ENCODE data around the gene PLEKHG5. TPM values are rescaled to one million over a fixed set of nuclear protein-coding genes. Genes with fewer than 3 reads are reported as not detected.

PLEKHG5 gene
- total RNA-seq, 1 experiment from 2014 or later: 4.9 TPM

GRCh38 chr1:6512245-6512907 lies 20.9 kb upstream of the PLEKHG5 start:
- in situ Hi-C loops (cut with HindIII; ENCODE audit: low pct_unique_long_range_greater_than_20kb, low sequenced_read_pairs): no loop called here
- DNase-seq (ENCODE audit: low read depth): no peak

GRCh38 chr1:6511561-6512244 lies 20.2 kb upstream of the PLEKHG5 start:
- in situ Hi-C loops (cut with HindIII; ENCODE audit: low pct_unique_long_range_greater_than_20kb, low sequenced_read_pairs): no loop called here
- no peak for DNase-seq (ENCODE audit: low read depth)

GRCh38 chr1:6511056-6511455 lies 19.6 kb upstream of the PLEKHG5 start:
- in situ Hi-C loops (cut with HindIII; ENCODE audit: low pct_unique_long_range_greater_than_20kb, low sequenced_read_pairs): no loop called here
- no peak for DNase-seq (ENCODE audit: low read depth)

GRCh38 chr1:6510493-6510892 lies 19.0 kb upstream of the PLEKHG5 start:
- in situ Hi-C loops (cut with HindIII; ENCODE audit: low pct_unique_long_range_greater_than_20kb, low sequenced_read_pairs): no loop called here
- DNase-seq (ENCODE audit: low read depth): no peak

GRCh38 chr1:6509919-6510291 lies 18.4 kb upstream of the PLEKHG5 start:
- in situ Hi-C loops (cut with HindIII; ENCODE audit: low pct_unique_long_range_greater_than_20kb, low sequenced_read_pairs): no loop called here
- no peak for DNase-seq (ENCODE audit: low read depth)

- in situ Hi-C loops (cut with HindIII; ENCODE audit: low pct_unique_long_range_greater_than_20kb, low sequenced_read_pairs): no loop called here
- DNase-seq (ENCODE audit: low read depth): no peak
These were observed 17.9 kb upstream of the PLEKHG5 start for GRCh38 chr1:6509220-6509918.

- in situ Hi-C loops (cut with HindIII; ENCODE audit: low pct_unique_long_range_greater_than_20kb, low sequenced_read_pairs): no loop called here
- DNase-seq (ENCODE audit: low read depth): no peak
These were observed 17.3 kb upstream of the PLEKHG5 start for GRCh38 chr1:6508816-6509189.

GRCh38 chr1:6508154-6508815 lies 16.8 kb upstream of the PLEKHG5 start:
- in situ Hi-C loops (cut with HindIII; ENCODE audit: low pct_unique_long_range_greater_than_20kb, low sequenced_read_pairs): no loop called here
- DNase-seq (ENCODE audit: low read depth): no peak

GRCh38 chr1:6507461-6507911 lies 16.0 kb upstream of the PLEKHG5 start:
- no peak for DNase-seq (ENCODE audit: low read depth)
- in situ Hi-C loops (cut with HindIII; ENCODE audit: low pct_unique_long_range_greater_than_20kb, low sequenced_read_pairs): no loop called here

- in situ Hi-C loops (cut with HindIII; ENCODE audit: low pct_unique_long_range_greater_than_20kb, low sequenced_read_pairs): no loop called here
- DNase-seq (ENCODE audit: low read depth): no peak
These were observed 15.6 kb upstream of the PLEKHG5 start for GRCh38 chr1:6507037-6507428.

GRCh38 chr1:6506210-6507036 lies 15.0 kb upstream of the PLEKHG5 start:
- in situ Hi-C loops (cut with HindIII; ENCODE audit: low pct_unique_long_range_greater_than_20kb, low sequenced_read_pairs): no loop called here
- DNase-seq (ENCODE audit: low read depth): no peak

GRCh38 chr1:6505367-6506209 lies 14.1 kb upstream of the PLEKHG5 start:
- in situ Hi-C loops (cut with HindIII; ENCODE audit: low pct_unique_long_range_greater_than_20kb, low sequenced_read_pairs): no loop called here
- no peak for DNase-seq (ENCODE audit: low read depth)

- in situ Hi-C loops (cut with HindIII; ENCODE audit: low pct_unique_long_range_greater_than_20kb, low sequenced_read_pairs): no loop called here
- DNase-seq (ENCODE audit: low read depth): no peak
These were observed 13.4 kb upstream of the PLEKHG5 start for GRCh38 chr1:6504887-6505286.

GRCh38 chr1:6503884-6504602 lies 12.6 kb upstream of the PLEKHG5 start:
- in situ Hi-C loops (cut with HindIII; ENCODE audit: low pct_unique_long_range_greater_than_20kb, low sequenced_read_pairs): no loop called here

GRCh38 chr1:6502000-6502891 lies 10.8 kb upstream of the PLEKHG5 start:
- DNase-seq (ENCODE audit: low read depth): no peak
- in situ Hi-C loops (cut with HindIII; ENCODE audit: low pct_unique_long_range_greater_than_20kb, low sequenced_read_pairs): no loop called here

More at GRCh38 chr1:6503884-6504602, 12.6 kb upstream of the PLEKHG5 start:
- DNase-seq (ENCODE audit: low read depth): no peak

- in situ Hi-C loops (cut with HindIII; ENCODE audit: low pct_unique_long_range_greater_than_20kb, low sequenced_read_pairs): no loop called here
These were observed 9.9 kb upstream of the PLEKHG5 start for GRCh38 chr1:6501279-6501813.

More at GRCh38 chr1:6501279-6501813, 9.9 kb upstream of the PLEKHG5 start:
- DNase-seq (ENCODE audit: low read depth): no peak
